ENCODE results near the gene RNF223.

The RNF223 gene

GRCh38 chr1:1092894-1093609, 18.9 kb upstream of the RNF223 start:
- Histone ChIP-seq H3K27me3 (replicated peaks; ENCODE audit: control insufficient read depth, insufficient read depth, low read length) (no peaks in the 10 kb centered on the region), H3K4me3 (replicated peaks; ENCODE audit: low read depth, low read length) (no peak overlapping the region), H3K36me3 (ENCODE audit: control insufficient read depth, insufficient read depth, low read length) (0 out of 2 replicates have a peak, but pooled peaks cover 2% of the 10 kb centered on the region)
- DNase-seq (ENCODE audit: extremely low read depth, insufficient read length) = no peak
- no peak for TF ChIP-seq CTCF (IDR thresholded peaks at IDR 0.05; ENCODE audit: insufficient read depth, low read length, poor library complexity, severe bottlenecking)

- no peak for TF ChIP-seq CTCF (IDR thresholded peaks at IDR 0.05; ENCODE audit: insufficient read depth, low read length, poor library complexity, severe bottlenecking)
- DNase-seq (ENCODE audit: extremely low read depth, insufficient read length) = no peak
- Histone ChIP-seq H3K27me3 (replicated peaks; ENCODE audit: control insufficient read depth, insufficient read depth, low read length) (no peaks in the 10 kb centered on the region), H3K4me3 (replicated peaks; ENCODE audit: low read depth, low read length) (no peak overlapping the region), H3K36me3 (ENCODE audit: control insufficient read depth, insufficient read depth, low read length) (0 out of 2 replicates have a peak, but pooled peaks cover 2% of the 10 kb centered on the region)
Observed at GRCh38 chr1:1092149-1092855, 18.2 kb upstream of the RNF223 start.

GRCh38 chr1:1091344-1092148, 17.4 kb upstream of the RNF223 start:
- DNase-seq (ENCODE audit: extremely low read depth, insufficient read length) = no peak
- TF ChIP-seq CTCF (IDR thresholded peaks at IDR 0.05; ENCODE audit: insufficient read depth, low read length, poor library complexity, severe bottlenecking) = no peak
- no peak overlapping the region for H3K4me3 ChIP-seq (replicated peaks; ENCODE audit: low read depth, low read length)
- no peaks in the 10 kb centered on the region for H3K27me3 ChIP-seq (replicated peaks; ENCODE audit: control insufficient read depth, insufficient read depth, low read length)
- H3K36me3 ChIP-seq (ENCODE audit: control insufficient read depth, insufficient read depth, low read length) = 0 out of 2 replicates have a peak, but pooled peaks cover 2% of the 10 kb centered on the region

- Histone ChIP-seq H3K36me3 (ENCODE audit: control insufficient read depth, insufficient read depth, low read length) (0 out of 2 replicates have a peak, but pooled peaks cover 2% of the 10 kb centered on the region), H3K27me3 (replicated peaks; ENCODE audit: control insufficient read depth, insufficient read depth, low read length) (no peaks in the 10 kb centered on the region), H3K4me3 (replicated peaks; ENCODE audit: low read depth, low read length) (no peak overlapping the region)
- TF ChIP-seq CTCF (IDR thresholded peaks at IDR 0.05; ENCODE audit: insufficient read depth, low read length, poor library complexity, severe bottlenecking) = no peak
- DNase-seq (ENCODE audit: extremely low read depth, insufficient read length) = no peak
Observed at GRCh38 chr1:1090424-1091343, 16.6 kb upstream of the RNF223 start.
